Bone marrow (tissue), 2 donors: Measurements from ENCODE around the gene OR2B2.

Experiments used
- DNase-seq, 2 donors: peaks; one replicate each; lab custom pipeline; 2025; lab: John Stamatoyannopoulos, UW

OR2B2 gene

DNA sequence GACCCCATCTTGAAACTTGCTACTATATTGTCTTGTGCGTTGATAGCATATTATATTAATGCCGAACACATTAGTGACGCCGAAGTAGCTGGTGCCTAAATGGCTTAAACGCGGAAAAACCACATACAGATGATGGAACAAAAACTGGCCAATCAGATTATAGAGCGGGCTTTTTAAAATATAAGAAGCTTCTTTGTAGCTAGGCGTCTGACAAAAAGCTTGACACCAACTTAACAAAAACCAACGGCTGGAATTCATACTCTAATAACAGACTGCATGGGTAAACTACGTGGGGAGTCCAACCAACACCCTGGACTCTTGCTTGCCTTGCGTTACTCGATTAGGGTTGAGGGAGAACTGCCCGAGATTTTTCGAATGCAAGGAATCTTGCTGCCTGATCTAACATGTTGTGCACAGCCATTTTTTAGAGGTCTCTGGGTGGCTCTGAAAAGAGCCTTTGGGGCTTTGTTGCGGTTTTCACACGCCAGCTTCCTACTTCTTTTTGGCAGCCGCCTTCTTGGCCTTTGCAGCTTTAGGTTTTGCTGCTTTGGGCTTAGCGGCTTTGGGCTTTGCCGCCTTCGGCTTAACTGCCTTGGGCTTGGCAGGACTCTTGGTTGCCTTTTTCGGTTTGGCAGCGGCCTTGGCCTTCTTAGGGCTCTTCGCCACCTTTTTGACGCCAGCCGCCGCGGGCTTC, 45.7 kb downstream of the OR2B2 start:
- peak; percentile 51 to 73 for DNase-seq

DNA sequence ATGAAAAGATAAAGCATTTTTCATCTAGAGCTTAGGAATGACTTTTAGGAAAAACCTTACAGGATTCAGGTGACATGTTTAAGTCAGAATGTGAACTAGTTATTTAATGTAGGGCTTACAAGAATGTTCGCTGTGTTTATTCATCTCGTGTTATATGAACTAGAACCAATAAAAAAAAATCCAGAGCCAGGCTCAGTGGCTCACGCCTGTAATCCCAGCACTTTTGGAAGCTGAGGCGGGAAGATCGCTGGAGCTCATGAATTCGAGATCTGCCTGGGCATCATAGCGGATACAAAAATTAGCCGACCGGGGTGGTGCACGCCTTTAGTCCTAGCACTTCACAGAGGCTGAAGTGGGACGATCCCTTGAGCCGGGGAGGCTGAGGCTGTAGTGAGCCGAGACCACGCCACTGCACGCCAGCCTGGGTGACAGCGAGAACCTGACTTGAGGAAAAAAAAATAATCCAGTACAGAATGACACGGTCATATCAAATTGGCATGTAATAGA, 46.3 kb downstream of the OR2B2 start:
- no peak for DNase-seq

DNA sequence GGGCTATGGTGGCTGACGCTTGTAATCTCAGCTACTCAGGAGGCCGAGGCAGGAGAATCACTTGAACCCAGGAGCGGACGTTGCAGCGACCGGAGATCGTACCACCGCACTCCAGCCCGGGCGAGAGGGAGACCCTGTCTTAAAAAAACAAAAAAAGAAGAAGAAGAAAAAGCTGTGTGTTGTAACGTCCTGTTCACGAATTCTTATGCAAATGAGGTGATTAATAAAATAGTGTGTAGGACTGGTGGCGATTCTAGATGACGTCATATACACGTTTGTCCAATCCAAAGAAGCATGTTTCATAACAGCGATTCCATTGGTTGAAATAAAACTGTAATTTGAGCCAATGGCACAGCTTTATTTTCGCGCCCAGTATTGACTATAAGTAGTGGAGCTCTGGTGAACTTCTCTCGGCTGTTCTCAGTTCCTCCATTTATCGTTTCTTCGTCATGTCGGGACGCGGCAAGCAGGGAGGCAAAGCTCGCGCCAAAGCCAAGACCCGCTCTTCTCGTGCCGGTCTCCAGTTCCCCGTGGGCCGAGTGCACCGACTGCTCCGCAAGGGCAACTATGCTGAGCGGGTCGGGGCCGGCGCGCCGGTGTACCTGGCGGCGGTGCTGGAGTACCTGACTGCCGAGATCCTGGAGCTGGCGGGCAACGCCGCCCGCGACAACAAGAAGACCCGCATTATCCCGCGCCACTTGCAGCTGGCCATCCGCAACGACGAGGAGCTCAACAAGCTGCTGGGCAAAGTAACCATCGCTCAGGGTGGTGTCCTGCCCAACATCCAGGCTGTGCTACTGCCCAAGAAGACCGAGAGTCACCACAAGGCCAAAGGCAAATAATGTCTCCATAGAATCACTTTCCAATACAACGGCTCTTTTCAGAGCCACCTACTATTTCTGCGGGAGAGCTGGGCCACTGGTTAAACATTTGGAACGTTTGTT, 47.0 kb downstream of the OR2B2 start:
- peak; percentile 31 to 97 for DNase-seq

DNA sequence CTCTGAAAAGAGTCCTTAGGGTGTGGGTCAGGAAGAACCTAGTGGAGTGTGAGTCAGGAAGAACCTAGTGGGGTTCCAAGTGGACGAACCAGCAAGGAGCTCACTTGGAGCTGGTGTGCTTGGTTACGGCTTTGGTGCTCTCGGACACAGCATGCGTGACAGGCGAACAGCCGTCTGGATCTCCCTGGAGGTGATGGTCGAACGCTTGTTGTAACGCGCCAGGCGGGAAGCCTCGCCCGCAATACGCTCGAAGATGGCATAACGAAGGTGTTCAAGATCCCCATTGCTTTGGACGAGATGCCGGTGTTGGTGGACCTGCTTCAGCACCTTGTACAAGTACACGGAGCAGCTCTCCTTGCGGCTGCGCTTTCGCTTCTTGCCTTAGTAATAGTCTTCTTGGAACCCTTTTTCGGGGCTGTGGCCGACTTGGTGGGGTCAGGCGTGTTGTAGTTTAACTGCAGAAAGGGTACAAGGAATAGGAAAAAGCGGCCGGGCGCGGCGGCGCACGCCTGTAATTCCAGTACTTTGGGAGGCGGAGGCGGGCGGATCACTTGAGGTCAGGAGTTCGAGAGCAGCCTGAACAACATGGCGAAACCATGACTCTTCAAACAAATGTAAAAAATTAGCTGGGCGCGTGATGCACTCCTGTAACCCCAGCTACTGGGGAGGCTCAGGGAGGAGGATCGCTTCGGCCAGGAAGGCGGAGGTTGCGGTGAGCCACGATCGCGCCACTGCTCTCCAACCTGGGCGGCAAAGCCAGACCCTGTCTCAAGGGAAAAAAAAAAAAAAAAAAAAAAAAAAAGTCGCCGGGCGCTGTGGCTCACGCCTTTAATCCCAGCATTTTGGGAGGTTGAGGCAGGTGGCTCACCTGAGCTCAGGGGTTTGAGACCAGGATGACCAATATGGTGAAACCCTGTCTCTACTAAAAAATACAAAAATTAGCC, 48.0 kb downstream of the OR2B2 start:
- no peak for DNase-seq

DNA sequence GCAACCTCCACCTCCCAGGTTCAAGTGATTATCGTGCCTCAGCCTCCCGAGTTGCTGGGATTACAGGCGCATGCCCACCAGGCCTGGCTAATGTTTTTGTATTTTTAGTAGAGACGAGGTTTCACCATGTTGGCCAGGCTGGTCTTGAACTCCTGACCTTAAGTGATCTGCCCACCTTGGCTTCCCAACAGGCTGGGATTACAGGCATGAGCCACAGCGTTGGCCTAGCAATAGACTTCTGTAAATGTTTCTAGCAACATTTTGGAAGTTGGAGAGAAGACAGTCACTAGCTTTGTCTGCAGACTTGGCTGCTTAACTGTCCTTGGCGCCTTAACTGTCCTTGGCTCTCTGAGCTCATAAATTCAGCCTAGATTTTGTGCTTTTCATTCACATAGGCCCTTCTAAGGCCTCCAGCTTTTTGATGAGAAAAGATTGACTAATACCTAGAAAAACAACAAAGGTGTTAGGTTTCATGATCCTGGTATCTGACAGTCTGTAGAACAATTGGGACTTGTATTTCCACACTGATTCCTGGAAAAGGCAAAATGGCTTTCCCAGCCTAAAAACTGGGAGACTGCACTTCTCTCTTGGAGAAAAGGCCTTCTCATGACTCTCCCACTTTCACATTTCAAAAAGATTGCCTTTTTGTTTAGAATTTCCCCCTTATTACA, 49.7 kb downstream of the OR2B2 start:
- no peak for DNase-seq

DNA sequence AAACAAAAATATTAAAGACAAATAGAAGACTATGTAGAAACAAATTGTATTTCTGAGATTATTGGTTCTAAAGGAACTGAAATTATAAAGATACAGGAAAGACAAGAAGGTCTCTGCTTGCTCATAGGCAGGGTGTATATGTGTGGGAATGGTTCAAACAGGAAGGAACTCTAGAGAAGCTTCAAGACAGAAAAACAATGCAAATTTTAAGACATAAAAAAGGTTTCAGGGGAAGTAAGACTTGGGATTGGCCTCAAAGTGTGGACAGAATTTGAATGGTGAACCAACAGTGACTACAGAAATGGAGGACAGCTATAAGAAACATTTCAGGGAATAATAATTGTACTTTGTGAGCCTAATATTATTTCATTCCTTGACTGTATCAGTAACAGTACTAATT, 50.3 kb downstream of the OR2B2 start:
- DNase-seq: no peak

DNA sequence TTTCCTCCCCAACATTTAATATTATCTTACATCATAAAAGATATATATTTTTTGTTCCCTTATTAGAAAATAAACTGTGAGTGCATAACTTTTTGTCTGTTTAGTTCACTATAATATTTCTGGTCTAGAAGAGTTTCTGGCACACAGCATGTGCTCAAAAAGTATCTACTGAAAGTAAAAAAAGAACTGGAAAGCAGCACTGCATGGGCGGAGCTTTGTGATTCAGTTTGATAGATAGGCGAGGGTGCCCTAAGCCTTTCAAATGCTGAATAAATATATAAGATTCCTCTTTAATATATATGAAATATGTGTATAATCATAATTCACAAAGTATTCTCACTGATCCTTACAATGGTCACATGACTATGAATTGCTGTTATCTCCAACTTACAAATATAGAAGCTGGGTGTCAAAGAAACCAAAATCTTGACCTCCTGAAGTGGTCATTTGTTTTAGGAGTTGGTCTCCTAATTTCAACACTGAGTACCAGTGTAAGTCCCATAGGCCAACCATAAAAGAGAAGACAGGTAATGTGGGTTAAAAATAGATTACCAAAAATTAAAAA, 50.8 kb downstream of the OR2B2 start:
- no peak for DNase-seq
